HUES6 (cell line): Measurements from ENCODE around the gene MRAS.

ENCODE experiments used
- H3K27ac ChIP-seq: 2 replicates; pipeline ENCODE4 v1.7.0; 2013; ENCODE audit warnings: low read depth, mild to moderate bottlenecking, low read length, inconsistent platforms
- H3K27me3 ChIP-seq: 2 replicates; pipeline ENCODE4 v1.6.1; 2013; ENCODE audit warnings: low read length; ENCODE audit not compliant: control insufficient read depth, insufficient read depth
- H3K36me3 ChIP-seq: 2 replicates; pipeline ENCODE4 v1.6.1; 2013; ENCODE audit warnings: low read length; ENCODE audit not compliant: control insufficient read depth, insufficient read depth
- H3K4me1 ChIP-seq: 2 replicates; pipeline ENCODE4 v1.6.1; 2013; ENCODE audit warnings: low read length; ENCODE audit not compliant: control insufficient read depth, insufficient read depth
- H3K4me3 ChIP-seq: 2 replicates; pipeline ENCODE4 v1.5.1; 2013; ENCODE audit warnings: low read depth, low read length
- H3K9ac ChIP-seq: one replicate; pipeline ENCODE4 v1.6.1; 2013; ENCODE audit warnings: mild to moderate bottlenecking, low read length
- H3K9me3 ChIP-seq: 2 replicates; pipeline ENCODE4 v1.6.1; 2013; ENCODE audit warnings: low read depth, low read length; ENCODE audit not compliant: control insufficient read depth, insufficient read depth

MRAS gene

DNA sequence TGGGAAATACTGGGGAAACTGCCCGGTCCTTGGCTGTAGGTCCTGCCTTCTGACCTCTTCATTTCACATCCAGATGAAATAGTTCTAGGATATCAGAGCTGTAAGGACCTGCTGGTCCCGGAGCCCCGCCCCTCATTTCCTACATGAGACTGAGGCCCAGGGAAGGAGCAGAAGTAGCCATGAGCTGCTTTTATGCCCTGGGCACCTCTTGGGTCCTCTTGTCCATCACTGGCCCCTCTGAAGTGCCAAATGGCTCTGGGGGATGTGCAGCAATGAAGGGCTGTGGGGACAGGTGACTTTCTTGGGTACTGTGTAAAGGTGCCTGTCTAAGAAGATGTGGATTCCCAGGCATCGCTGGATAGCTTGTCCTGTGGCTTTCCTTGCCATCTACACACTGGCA, 45.8 kb downstream of the MRAS start:
- Histone ChIP-seq H3K27ac (no peak overlapping the region), H3K4me3 (no peak overlapping the region), H3K9me3 (no peaks in the 10 kb centered on the region), H3K4me1 (peaks cover 18% of the 10 kb centered on the region), H3K9ac (no peak overlapping the region), H3K36me3 (no peaks in the 10 kb centered on the region), H3K27me3 (no peaks in the 10 kb centered on the region)

DNA sequence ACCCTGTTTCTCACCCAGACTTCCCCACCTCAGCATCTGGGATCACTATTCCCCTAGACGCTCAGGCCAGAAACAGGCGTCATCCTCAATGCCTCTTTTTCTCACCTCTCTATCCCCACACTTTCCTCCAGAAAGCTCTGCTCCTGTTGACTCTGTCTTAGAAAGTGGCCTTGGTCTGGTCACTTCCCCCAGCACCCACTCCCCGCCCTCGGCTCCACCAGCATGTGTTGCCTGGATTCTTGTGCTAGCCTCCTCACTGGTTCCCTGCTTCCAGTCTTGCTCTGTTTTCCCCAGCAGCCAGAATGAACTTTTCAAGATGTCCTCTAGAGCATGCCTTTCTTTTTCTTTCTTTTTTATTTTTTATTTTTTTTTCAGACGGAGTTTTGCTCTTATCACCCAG, 46.3 kb downstream of the MRAS start:
- Histone ChIP-seq H3K4me1 (peaks cover 18% of the 10 kb centered on the region), H3K27me3 (no peaks in the 10 kb centered on the region), H3K4me3 (no peak overlapping the region), H3K27ac (no peak overlapping the region), H3K36me3 (no peaks in the 10 kb centered on the region), H3K9me3 (no peaks in the 10 kb centered on the region), H3K9ac (no peak overlapping the region)

DNA sequence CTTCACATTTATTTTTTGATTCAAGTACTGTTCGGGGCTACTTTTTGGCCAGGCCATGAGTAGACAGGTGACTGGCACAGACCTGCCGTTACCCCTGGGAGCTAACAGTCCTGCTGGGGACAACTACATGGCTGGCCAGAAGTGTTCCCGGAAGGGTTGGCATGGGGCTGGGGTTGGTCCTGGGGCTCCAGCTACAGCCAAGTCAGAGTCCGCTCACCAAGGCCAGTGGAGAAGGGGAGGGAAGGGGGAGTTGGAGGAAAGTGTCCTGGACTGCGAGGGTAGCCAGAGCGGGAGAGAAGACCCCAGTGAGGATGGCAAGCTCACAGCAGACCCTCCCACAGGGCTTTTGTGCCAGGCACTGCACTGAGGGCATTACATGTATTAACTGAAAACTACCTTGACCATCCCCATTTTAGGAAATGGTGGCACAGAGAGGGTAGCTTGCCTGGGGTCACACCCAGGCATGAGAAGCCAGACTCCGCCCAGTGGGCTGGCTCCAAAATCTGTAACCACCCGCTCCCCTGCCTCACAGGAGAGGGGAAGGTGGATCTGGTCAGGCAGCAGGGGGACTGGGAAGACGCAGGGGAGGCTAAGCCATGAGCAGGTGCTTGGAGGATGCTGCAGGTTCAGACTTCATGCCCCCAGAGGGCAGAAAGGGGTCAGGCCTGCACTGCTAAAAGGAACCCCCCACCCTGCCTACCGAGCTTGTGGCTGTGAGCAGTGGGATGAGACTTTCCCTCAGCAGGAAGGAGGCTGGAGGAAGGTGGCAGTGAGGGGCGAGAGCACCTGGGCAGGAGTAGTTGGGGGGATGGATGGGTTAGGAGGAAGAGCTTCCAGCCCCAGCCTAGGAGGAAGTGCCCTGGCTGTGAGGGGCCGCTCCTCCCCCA, 47.7 kb downstream of the MRAS start:
- H3K27me3 ChIP-seq = no peaks in the 10 kb centered on the region
- H3K4me3 ChIP-seq = no peak overlapping the region
- no peak overlapping the region for H3K9ac ChIP-seq
- H3K4me1 ChIP-seq = peaks cover 13% of the 10 kb centered on the region
- H3K27ac ChIP-seq = no peak overlapping the region
- no peaks in the 10 kb centered on the region for H3K9me3 ChIP-seq
- H3K36me3 ChIP-seq = 0 out of 2 replicates have a peak, but pooled peaks cover 3% of the 10 kb centered on the region

DNA sequence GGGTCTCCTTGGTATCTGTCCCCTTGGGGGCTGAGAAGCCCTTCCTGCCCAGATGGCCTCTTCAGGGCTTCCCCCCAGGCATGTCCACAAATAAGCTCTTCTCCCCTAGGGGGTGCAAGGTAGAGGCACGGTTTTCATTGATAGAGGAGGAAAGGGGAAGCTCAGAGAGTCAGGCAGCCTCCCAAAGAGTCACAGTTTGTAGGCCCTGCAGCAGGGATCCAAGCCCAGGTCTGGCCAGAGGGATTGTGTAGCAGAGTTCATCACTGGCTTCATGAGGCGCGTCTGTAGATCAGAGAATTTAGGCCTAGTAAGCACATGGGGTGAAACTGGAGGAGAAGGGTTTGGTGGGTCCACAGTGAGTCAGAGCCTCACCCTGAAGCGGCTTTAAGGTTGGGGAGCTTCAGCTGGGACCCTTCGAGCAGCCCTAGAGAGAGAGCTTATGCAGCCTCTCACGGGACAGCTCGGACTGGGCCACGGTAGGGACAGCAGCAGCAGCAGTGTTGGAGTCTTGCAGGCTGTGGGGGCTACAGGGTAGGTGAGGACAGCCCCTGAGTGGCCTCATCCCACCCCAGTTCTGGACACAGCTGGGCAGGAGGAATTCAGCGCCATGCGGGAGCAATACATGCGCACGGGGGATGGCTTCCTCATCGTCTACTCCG, 48.5 kb downstream of the MRAS start:
- Histone ChIP-seq H3K36me3 (0 out of 2 replicates have a peak, but pooled peaks cover 3% of the 10 kb centered on the region), H3K9ac (no peak overlapping the region), H3K4me1 (peaks cover 19% of the 10 kb centered on the region), H3K27me3 (no peaks in the 10 kb centered on the region), H3K9me3 (no peaks in the 10 kb centered on the region), H3K27ac (no peak overlapping the region), H3K4me3 (no peak overlapping the region)

DNA sequence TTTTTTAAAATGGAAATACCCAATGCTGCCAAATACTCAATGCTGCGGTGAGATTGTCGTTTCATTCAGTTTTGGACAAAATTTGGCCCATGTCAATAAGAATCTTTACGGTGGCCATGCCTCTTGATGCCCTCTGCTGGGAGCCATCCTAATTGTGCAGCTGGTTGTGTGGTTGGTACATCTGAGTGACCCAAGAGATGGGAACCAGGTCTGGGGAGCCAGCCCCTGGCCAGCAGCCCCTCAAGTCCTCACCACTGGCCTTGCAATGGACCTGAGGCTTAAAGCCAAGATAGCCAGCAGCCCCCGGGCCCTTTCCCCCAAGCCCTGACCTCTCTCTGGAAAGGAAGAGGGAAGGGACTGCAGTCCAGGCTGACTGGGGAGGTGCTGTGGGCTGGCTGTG, 49.6 kb downstream of the MRAS start:
- Histone ChIP-seq H3K4me1 (peaks cover 25% of the 10 kb centered on the region), H3K27me3 (no peaks in the 10 kb centered on the region), H3K9ac (no peak overlapping the region), H3K9me3 (no peaks in the 10 kb centered on the region), H3K27ac (no peak overlapping the region), H3K4me3 (no peak overlapping the region), H3K36me3 (0 out of 2 replicates have a peak, but pooled peaks cover 4% of the 10 kb centered on the region)

DNA sequence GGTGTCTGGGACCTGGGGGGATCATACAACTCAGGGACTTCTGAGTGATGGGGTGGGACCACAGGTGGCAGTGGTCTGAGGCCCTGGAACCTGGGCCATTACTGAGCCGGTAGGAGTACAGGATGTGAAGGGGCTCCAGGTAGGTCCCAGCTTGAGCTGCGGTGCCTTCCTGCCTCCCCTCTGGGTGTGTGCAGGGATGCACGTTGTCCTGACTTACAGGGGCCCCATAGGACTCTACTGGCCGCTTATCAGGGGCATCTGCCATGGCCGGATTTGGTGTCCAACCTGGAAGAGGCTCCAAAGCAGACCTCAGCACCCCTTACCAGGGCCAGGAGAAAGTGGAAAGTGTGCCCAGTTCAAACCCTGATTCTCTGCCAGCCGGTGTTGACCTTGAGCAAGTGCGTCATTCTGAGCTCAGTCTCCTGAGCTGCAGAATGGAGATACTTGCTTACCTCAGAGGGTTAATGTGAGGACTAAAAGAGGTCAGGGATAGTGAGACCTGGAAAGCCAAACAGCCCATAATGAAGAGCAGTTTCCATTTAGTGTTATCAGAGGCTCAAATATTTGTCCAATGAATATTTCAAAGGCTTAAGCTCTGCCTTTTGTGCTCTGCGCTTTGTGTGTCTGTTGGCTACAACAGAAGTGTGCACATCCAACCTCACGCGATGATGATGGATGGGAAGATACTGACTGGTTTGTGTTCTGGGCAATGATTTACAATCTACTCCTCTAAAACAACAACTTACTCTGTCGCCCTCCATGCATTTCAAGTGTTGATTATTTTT, 50.6 kb downstream of the MRAS start:
- Histone ChIP-seq H3K4me3 (no peak overlapping the region), H3K27me3 (no peaks in the 10 kb centered on the region), H3K4me1 (peaks cover 25% of the 10 kb centered on the region), H3K9me3 (no peaks in the 10 kb centered on the region), H3K9ac (no peak overlapping the region), H3K27ac (no peak overlapping the region), H3K36me3 (0 out of 2 replicates have a peak, but pooled peaks cover 9% of the 10 kb centered on the region)

DNA sequence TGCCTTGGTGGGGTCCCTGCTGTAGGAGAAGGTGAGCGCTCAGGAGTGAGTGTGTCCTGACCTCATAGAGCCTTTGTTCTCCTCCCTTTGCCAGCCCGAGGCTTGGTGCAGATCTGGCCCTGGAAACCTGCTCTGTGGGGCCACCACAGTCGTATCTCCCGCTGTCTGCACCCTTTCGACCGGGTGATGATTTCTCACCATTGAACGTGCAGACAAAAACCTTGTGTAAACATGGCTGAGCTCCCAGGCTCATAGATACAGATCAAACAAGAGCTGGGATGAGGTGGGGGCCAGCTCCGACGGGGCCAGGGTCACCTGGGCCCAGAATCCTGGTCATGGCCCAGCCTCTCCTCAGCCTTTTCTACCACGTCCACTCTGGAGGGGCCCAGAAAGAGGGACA, 51.4 kb downstream of the MRAS start:
- Histone ChIP-seq H3K4me1 (peaks cover 25% of the 10 kb centered on the region), H3K9me3 (no peaks in the 10 kb centered on the region), H3K27ac (no peak overlapping the region), H3K27me3 (no peaks in the 10 kb centered on the region), H3K4me3 (no peak overlapping the region), H3K9ac (no peak overlapping the region), H3K36me3 (peaks cover 15% of the 10 kb centered on the region)

DNA sequence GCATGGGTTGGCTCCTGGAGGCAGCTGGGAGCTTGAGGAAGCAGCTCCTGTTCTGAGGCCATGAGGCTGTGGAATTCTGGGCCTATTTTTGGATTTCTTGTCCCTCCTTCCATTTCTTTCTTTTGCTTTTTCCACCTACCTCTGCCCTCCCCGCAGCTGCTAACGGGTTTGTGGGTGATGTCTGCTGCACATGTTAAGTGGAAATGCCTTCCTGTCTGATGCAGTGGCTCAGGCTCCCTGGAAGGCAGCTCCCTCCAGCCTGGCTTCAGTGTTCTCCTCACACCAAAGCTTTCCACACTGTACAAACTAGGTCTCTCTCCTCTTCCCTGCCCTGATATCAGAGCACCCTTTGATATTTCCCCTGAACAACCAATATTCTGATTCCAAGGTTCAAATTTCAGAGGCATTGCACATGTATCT, 52.3 kb downstream of the MRAS start:
- Histone ChIP-seq H3K36me3 (peaks cover 21% of the 10 kb centered on the region), H3K9ac (no peak overlapping the region), H3K27ac (no peak overlapping the region)

DNA sequence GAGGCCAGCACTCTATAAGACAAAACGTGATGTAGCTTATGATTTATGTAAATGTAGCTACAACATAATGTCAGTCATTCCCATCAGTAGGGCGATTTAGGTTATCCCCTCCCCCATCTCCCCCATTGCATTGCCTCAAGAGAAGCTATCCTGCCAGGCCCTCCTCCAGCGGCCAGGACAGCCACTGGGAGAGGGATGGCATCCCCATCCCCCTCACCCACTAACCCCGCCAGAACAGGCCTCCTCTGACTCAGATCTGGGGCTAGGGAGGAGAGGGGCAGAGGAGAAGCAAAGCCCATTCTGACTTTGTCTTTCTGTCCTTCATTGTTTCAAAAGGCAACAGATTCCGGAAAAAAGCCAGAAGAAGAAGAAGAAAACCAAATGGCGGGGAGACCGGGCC, 53.5 kb downstream of the MRAS start:
- H3K36me3 ChIP-seq = peaks cover 21% of the 10 kb centered on the region
- no peaks in the 10 kb centered on the region for H3K27me3 ChIP-seq
- H3K4me3 ChIP-seq = no peak overlapping the region
- H3K9me3 ChIP-seq = no peaks in the 10 kb centered on the region
- peaks cover 15% of the 10 kb centered on the region for H3K4me1 ChIP-seq
- H3K9ac ChIP-seq = no peak overlapping the region
- no peak overlapping the region for H3K27ac ChIP-seq

More for the DNA sequence above, 52.3 kb downstream of the MRAS start:
- peaks cover 25% of the 10 kb centered on the region for H3K4me1 ChIP-seq
- H3K4me3 ChIP-seq = no peak overlapping the region
- no peaks in the 10 kb centered on the region for H3K9me3 ChIP-seq
- H3K27me3 ChIP-seq = no peaks in the 10 kb centered on the region

DNA sequence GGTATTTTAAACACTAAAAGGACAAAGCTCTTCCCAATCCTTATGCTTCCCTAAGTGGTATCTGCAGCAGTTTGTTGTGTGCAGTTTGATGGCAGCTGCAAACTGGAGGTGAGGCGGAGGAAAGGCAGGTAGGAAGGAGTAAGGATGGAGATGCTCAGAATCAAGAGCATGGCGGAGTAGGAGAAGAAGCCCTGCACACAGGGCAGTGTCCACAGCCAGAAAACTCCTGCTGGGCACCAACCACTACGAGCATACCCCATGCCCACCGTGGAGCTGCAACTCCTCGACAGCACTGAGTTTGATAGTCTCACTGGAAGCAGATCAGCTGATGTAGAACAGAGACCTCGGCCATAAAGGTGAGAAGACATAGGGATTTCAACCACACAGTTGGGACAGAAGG, 55.7 kb downstream of the MRAS start:
- Histone ChIP-seq H3K4me1 (peaks cover 24% of the 10 kb centered on the region), H3K27me3 (no peaks in the 10 kb centered on the region), H3K9ac (no peak overlapping the region)

More for the DNA sequence above, 55.7 kb downstream of the MRAS start:
- Histone ChIP-seq H3K36me3 (peaks cover 21% of the 10 kb centered on the region), H3K27ac (no peak overlapping the region), H3K9me3 (no peaks in the 10 kb centered on the region), H3K4me3 (no peak overlapping the region)
